Smooth muscle cell (in vitro differentiated cells): ENCODE results near the gene TLK1. TPM values are rescaled to one million over a fixed set of nuclear protein-coding genes. Genes with fewer than 3 reads are reported as not detected.

ENCODE experiments used
- DNase-seq: peaks from one replicate; lab custom pipeline; 2025; ENCODE audit not compliant: unreplicated experiment; lab: John Stamatoyannopoulos, UW
- H2AFZ ChIP-seq: fragments of 200-600 bp; sonication (generic); 2 replicates; pipeline ENCODE4 v1.6.0; 2016; ENCODE audit warnings: antibody characterized with exemption, low read depth, mild to moderate bottlenecking
- H3F3A ChIP-seq: fragments of 200-600 bp; sonication (generic); 2 replicates; pipeline ENCODE4 v1.6.0; 2017; ENCODE audit warnings: antibody characterized with exemption, low read depth
- H3K27ac ChIP-seq: fragments of 200-600 bp; sonication (generic); 2 replicates; pipeline ENCODE4 v1.5.1; 2016; ENCODE audit warnings: low read depth, mild to moderate bottlenecking
- H3K27me3 ChIP-seq: fragments of 200-600 bp; sonication (generic); 2 replicates; pipeline ENCODE4 v1.6.1; 2016; ENCODE audit warnings: low read depth, mild to moderate bottlenecking
- H3K36me3 ChIP-seq: fragments of 200-600 bp; sonication (generic); 2 replicates; pipeline ENCODE4 v1.5.1; 2016; ENCODE audit warnings: low read depth
- H3K4me1 ChIP-seq: fragments of 200-600 bp; sonication (generic); 2 replicates; pipeline ENCODE4 v1.5.1; 2016; ENCODE audit warnings: low read depth
- H3K4me2 ChIP-seq: fragments of 200-600 bp; sonication (generic); 2 replicates; pipeline ENCODE4 v1.6.0; 2016; ENCODE audit warnings: mild to moderate bottlenecking
- H3K4me3 ChIP-seq: fragments of 200-600 bp; sonication (generic); 2 replicates; pipeline ENCODE4 v1.5.1; 2016; ENCODE audit warnings: mild to moderate bottlenecking
- H3K79me2 ChIP-seq: fragments of 200-600 bp; sonication (generic); 2 replicates; pipeline ENCODE4 v1.6.0; 2016; ENCODE audit warnings: low read depth, mild to moderate bottlenecking
- H3K9ac ChIP-seq: fragments of 200-600 bp; sonication (generic); 2 replicates; pipeline ENCODE4 v1.6.0; 2016; ENCODE audit warnings: low read depth
- H3K9me3 ChIP-seq: fragments of 200-600 bp; sonication (generic); replicated peaks from 2 replicates; pipeline ENCODE4 v1.5.1; 2016; ENCODE audit warnings: low read depth
- H4K20me1 ChIP-seq: fragments of 200-600 bp; sonication (generic); 2 replicates; pipeline ENCODE4 v1.6.0; 2016; ENCODE audit warnings: low read depth
- CTCF ChIP-seq: fragments of 200-600 bp; sonication (generic); IDR thresholded peaks from 2 replicates; pipeline ENCODE4 v1.5.1; 2017; ENCODE audit warnings: borderline replicate concordance, mild to moderate bottlenecking, antibody characterized with exemption; ENCODE audit not compliant: insufficient read depth, poor library complexity, severe bottlenecking
- WGBS: methylation state at CpG from one replicate; pipeline ENCODE4 v1.1.7; 2016; ENCODE audit warnings: low lambda C conversion rate; 5-methylcytosine and 5-hydroxymethylcytosine counted together
- polyA plus RNA-seq: library from polyadenylated mRNA; unstranded; fragments of >200 nt; fragmentation: Nextera tagmentation; extraction: Ambion mirVana; gene quantifications from 2 replicates; pipeline ENCODE4 v1.2.1, GENCODE V29; 2016
- total RNA-seq: library from RNA; depleted of rRNA; stranded (reverse); fragments of >200 nt; gene quantifications from 2 replicates; pipeline ENCODE4 v1.2.3, GENCODE V29; 2014

The TLK1 gene
- total and polyA plus RNA-seq, 2 experiments from 2014 or later, result 3.2 to 20.0 TPM

- Histone ChIP-seq H3K4me3 (no peak overlapping the region), H3K4me2 (no peak overlapping the region), H3K4me1 (peaks cover 7% of the 10 kb centered on the region), H3K27me3 (no peaks in the 10 kb centered on the region), H3K36me3 (no peaks in the 10 kb centered on the region), H3K79me2 (peaks cover 100% of the 10 kb centered on the region), H2AFZ (no peak overlapping the region), H3K27ac (no peak overlapping the region), H4K20me1 (peaks cover 97% of the 10 kb centered on the region), H3F3A (no peaks in the 10 kb centered on the region), H3K9me3 (no peaks in the 10 kb centered on the region), H3K9ac (no peak overlapping the region)
- WGBS, result 75% methylated on average over 4 of the region's 4 CpGs
- TF ChIP-seq CTCF, result no peak
- DNase-seq, result no peak
Observed at GRCh38 chr2:171134624-171135230, 26.0 kb downstream of the TLK1 start.

GRCh38 chr2:171132086-171132485, 28.6 kb downstream of the TLK1 start:
- H2AFZ ChIP-seq, result no peak overlapping the region
- no peaks in the 10 kb centered on the region for H3K27me3 ChIP-seq
- 92% methylated on average over 5 of the region's 5 CpGs for WGBS
- no peaks in the 10 kb centered on the region for H3K36me3 ChIP-seq
- H3K4me2 ChIP-seq, result no peak overlapping the region
- no peak for TF ChIP-seq CTCF
- peaks cover 99% of the 10 kb centered on the region for H3K79me2 ChIP-seq
- no peaks in the 10 kb centered on the region for H3K9me3 ChIP-seq
- no peaks in the 10 kb centered on the region for H3F3A ChIP-seq
- no peak overlapping the region for H3K4me3 ChIP-seq
- no peak overlapping the region for H3K9ac ChIP-seq
- no peak for DNase-seq
- no peak overlapping the region for H3K27ac ChIP-seq
- peaks cover 95% of the 10 kb centered on the region for H4K20me1 ChIP-seq
- H3K4me1 ChIP-seq, result peaks cover 7% of the 10 kb centered on the region

- no peaks in the 10 kb centered on the region for H3K36me3 ChIP-seq
- no peak overlapping the region for H3K9ac ChIP-seq
- no peak overlapping the region for H3K4me2 ChIP-seq
- H2AFZ ChIP-seq, result no peak overlapping the region
- H4K20me1 ChIP-seq, result peaks cover 96% of the 10 kb centered on the region
- no peak for TF ChIP-seq CTCF
- no peak overlapping the region for H3K4me3 ChIP-seq
- H3K79me2 ChIP-seq, result peaks cover 94% of the 10 kb centered on the region
- H3K4me1 ChIP-seq, result no peaks in the 10 kb centered on the region
- no peak overlapping the region for H3K27ac ChIP-seq
- H3K27me3 ChIP-seq, result no peaks in the 10 kb centered on the region
- DNase-seq, result no peak
- 97% methylated on average over 1 of the region's 1 CpG for whole genome bisulfite sequencing
- no peaks in the 10 kb centered on the region for H3F3A ChIP-seq
- no peaks in the 10 kb centered on the region for H3K9me3 ChIP-seq
Observed at GRCh38 chr2:171128461-171128860, 32.2 kb downstream of the TLK1 start.

GRCh38 chr2:171124541-171124940, 36.2 kb downstream of the TLK1 start:
- Histone ChIP-seq H4K20me1 (peaks cover 88% of the 10 kb centered on the region), H3K4me1 (no peaks in the 10 kb centered on the region), H3K9me3 (no peaks in the 10 kb centered on the region), H3K27me3 (no peaks in the 10 kb centered on the region), H3K4me2 (no peak overlapping the region), H3K9ac (no peak overlapping the region), H3K36me3 (no peaks in the 10 kb centered on the region), H2AFZ (no peak overlapping the region), H3K27ac (no peak overlapping the region), H3F3A (no peaks in the 10 kb centered on the region), H3K4me3 (no peak overlapping the region), H3K79me2 (peaks cover 93% of the 10 kb centered on the region)
- TF ChIP-seq CTCF, result no peak
- no peak for DNase-seq
- 81% methylated on average over 4 of the region's 4 CpGs for WGBS
